Right atrium auricular region (tissue), 2 donors: ENCODE results near the gene MAD1L1. TPM values are rescaled to one million over a fixed set of nuclear protein-coding genes. Genes with fewer than 3 reads are reported as not detected.
"Not testable (repeated sequence)": the region's sequence is repeated elsewhere in the genome, so short reads cannot be mapped to it uniquely, and the experiment has no call there.

ENCODE experiments used
- DNase-seq: peaks from one replicate; pipeline ENCODE4 v3.0.0-alpha.2; 2019; ENCODE audit warnings: low spot score
- H3K27ac ChIP-seq, 2 donors: fragments of 200-600 bp; sonication (generic); 1 replicate in 1 of 2; 2 replicates in 1 of 2; pipeline ENCODE4 v1.5.1; 2016 to 2019
- H3K27me3 ChIP-seq, 2 donors: fragments of 200-600 bp; sonication (generic); one replicate each; pipeline versions ENCODE4 v1.5.1 to v1.6.0; 2017 to 2019
- H3K36me3 ChIP-seq: fragments of 200-600 bp; sonication (generic); one replicate; pipeline ENCODE4 v1.5.1; 2016
- H3K4me1 ChIP-seq, 2 donors: fragments of 200-600 bp; sonication (generic); one replicate each; pipeline versions ENCODE4 v1.5.1 to v1.6.0; 2017 to 2019
- H3K4me3 ChIP-seq, 2 donors: fragments of 200-600 bp; sonication (generic); 1 replicate in 1 of 2; 2 replicates in 1 of 2; pipeline ENCODE4 v1.5.1; 2017 to 2019; ENCODE audit warnings: mild to moderate bottlenecking in 1 of 2, moderate library complexity in 1 of 2
- H3K9me3 ChIP-seq, 2 donors: fragments of 200-600 bp; sonication (generic); one replicate each; pipeline ENCODE4 v1.5.1; 2019
- CTCF ChIP-seq, 2 donors: fragments of 200-600 bp; sonication (generic); IDR thresholded peaks; one replicate each; pipeline ENCODE4 v1.5.1; 2019; ENCODE audit warnings: antibody characterized with exemption in 2 of 2
- total RNA-seq, 2 donors: library from RNA; depleted of rRNA; stranded (reverse); fragments of >200 nt; gene quantifications; one replicate each; pipeline ENCODE4 v1.1.0, GENCODE V29; 2016

The MAD1L1 gene
- total RNA-seq, 2 donors from 2014 or later = 13.3 to 31.9 TPM

GRCh38 chr7:1977059-1977875 lies 255.5 kb downstream of the MAD1L1 start:
- Histone ChIP-seq H3K4me3 (no peak overlapping the region), H3K27me3 (no peaks in the 10 kb centered on the region), H3K36me3 (peaks cover 4% of the 10 kb centered on the region), H3K9me3 (no peaks in the 10 kb centered on the region), H3K4me1 (no peaks in the 10 kb centered on the region), H3K27ac (no peak overlapping the region)
- no peak for DNase-seq
- TF ChIP-seq CTCF (IDR thresholded peaks at IDR 0.05) = no peak

GRCh38 chr7:1976521-1976920 lies 256.2 kb downstream of the MAD1L1 start:
- not testable (repeated sequence) for DNase-seq, H3K4me3 ChIP-seq, H3K9me3 ChIP-seq, H3K36me3 ChIP-seq, H3K27ac ChIP-seq, H3K4me1 ChIP-seq, H3K27me3 ChIP-seq

DNA sequence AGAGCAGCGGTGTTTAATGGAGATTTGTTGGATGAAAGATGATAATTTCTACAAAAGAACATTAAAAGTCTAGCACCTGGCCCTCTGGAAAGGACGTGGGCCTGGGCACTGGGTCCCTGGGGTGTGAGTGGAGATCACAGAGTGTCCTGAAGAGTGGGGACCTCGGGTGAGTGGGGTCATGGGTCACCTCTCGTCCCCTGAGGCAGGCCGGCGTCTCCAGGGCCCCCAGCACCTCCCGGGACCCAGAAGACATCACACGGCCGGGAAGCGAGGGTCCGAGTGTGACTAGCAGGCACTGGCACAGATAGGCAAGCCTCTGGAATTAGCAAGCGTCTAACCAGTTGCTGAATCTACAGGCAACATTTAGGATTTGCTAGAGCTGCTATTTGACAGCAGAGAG lies 257.2 kb downstream of the MAD1L1 start:
- no peaks in the 10 kb centered on the region for H3K9me3 ChIP-seq
- H3K36me3 ChIP-seq = peaks cover 4% of the 10 kb centered on the region
- H3K4me3 ChIP-seq = no peak overlapping the region
- no peak for DNase-seq
- no peak overlapping the region for H3K27ac ChIP-seq
- no peaks in the 10 kb centered on the region for H3K4me1 ChIP-seq
- no peak for TF ChIP-seq CTCF (IDR thresholded peaks at IDR 0.05)
- no peaks in the 10 kb centered on the region for H3K27me3 ChIP-seq

- Histone ChIP-seq H3K9me3 (no peaks in the 10 kb centered on the region), H3K36me3 (peaks cover 4% of the 10 kb centered on the region), H3K27me3 (no peaks in the 10 kb centered on the region), H3K27ac (no peak overlapping the region), H3K4me3 (no peak overlapping the region), H3K4me1 (no peaks in the 10 kb centered on the region)
- DNase-seq = no peak
- TF ChIP-seq CTCF (IDR thresholded peaks at IDR 0.05) = no peak
These were observed 257.6 kb downstream of the MAD1L1 start for GRCh38 chr7:1975179-1975578.

- no peak for DNase-seq
- peaks cover 4% of the 10 kb centered on the region for H3K36me3 ChIP-seq
These were observed 258.2 kb downstream of the MAD1L1 start for GRCh38 chr7:1974290-1975101.

More at GRCh38 chr7:1974290-1975101, 258.2 kb downstream of the MAD1L1 start:
- Histone ChIP-seq H3K27me3 (no peaks in the 10 kb centered on the region), H3K4me3 (no peak overlapping the region), H3K27ac (no peak overlapping the region), H3K4me1 (no peaks in the 10 kb centered on the region), H3K9me3 (no peaks in the 10 kb centered on the region)
- no peak for TF ChIP-seq CTCF (IDR thresholded peaks at IDR 0.05)
